NCI-H524 (cell line): Measurements from ENCODE around the gene TAS2R5.
"Not testable (repeated sequence)": the region's sequence is repeated elsewhere in the genome, so short reads cannot be mapped to it uniquely, and the experiment has no call there.

Experiments
- DNase-seq, 2 experiments: peaks; one replicate each; lab custom pipeline; 2025; lab: John Stamatoyannopoulos, UW

Gene TAS2R5

GRCh38 chr7:141789917-141790316 is at the start of gene TAS2R5:
Gene TAS2R5 (plus strand): TSS chr7:141790217. CDS start chr7:141790362, 145 bp downstream.
- DNase-seq = no peak

- DNase-seq = no peak
Measured at GRCh38 chr7:141742229-141742628, 47.8 kb upstream of the TAS2R5 start.

DNA sequence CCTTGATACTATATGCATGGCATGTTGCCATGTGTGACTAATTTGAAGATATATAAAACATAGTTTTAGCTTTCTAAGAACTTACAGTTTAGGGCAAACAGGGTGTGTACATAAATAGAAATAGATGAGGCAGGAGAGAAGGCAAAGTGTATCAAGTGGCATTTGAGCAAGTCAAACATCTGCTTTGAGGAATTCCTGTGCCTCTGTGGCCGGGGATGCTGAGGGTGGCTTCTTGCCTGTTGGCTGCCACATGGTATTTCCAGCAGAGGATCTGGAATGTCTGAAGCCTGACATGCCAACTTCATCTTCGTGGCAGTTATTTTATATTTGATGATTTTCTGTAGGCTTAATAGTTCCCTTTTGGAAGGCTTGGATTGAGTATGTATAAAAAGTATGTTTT is 45.9 kb upstream of the TAS2R5 start:
- DNase-seq = no peak

DNA sequence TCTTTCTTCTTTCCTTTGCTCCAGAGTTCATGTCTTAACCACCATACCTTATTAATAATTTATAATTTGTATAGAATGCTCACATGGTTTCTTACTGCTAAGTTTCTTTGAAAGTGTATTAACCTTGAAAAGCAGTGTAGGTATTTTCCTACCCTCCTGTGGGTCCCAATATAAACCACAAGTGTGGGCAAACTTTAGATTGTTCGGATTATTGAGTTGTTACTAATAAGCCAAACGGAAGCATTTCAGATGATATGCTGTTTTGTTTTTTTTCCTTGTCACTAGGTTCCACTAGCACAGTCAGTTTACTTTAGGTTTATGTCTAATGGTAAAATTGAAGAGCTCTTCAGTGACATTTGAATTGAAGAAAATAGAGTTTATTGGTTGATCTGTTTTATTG is 41.6 kb upstream of the TAS2R5 start:
- DNase-seq = no peak

- DNase-seq = not testable (repeated sequence)
Measured at GRCh38 chr7:141751904-141752303, 38.1 kb upstream of the TAS2R5 start.

- peak in 1 of 2 experiments; percentile 20 for DNase-seq
Measured at GRCh38 chr7:141752634-141753033, 37.4 kb upstream of the TAS2R5 start.

DNA sequence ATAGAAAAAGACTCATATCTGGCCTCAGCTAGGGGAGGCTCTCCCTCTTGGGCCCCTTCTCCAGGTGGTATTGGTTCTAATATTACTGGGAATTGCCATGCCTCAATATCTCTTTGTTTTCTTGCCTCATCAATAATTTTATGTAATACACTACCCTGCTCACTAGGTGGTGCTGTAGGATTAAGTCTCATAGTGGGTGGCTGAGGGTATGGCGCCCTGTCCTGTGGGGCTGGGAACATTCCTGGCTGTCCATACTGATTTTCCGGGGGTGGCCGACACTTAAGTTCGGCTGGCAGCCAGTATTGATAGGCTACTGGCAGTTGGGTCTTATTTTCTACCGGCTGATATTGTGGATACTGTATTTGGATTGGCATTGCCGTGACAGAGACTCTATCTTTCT is 35.1 kb upstream of the TAS2R5 start:
- DNase-seq = peak in 1 of 2 experiments; percentile 43

DNA sequence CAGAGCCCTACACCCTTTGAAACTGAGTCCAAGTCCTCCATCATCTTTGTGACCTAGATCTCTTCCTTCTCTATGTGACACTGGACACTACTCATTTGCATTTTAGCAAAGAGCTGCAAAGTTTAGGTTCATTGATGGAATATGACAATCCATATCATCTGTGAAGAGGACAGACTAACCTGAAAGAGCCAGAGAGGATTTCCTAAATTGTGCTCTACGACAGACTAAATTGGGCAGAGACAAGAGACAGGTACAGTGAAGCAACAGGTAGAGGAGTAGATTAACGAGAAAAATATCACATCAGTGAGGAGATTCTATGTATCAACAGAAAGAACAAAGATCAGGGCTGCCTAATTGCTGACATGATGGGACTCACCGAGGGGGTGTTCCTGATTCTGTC is 26.2 kb upstream of the TAS2R5 start, which contains the start of gene TAS2R3:
TSS of gene TAS2R3 (plus strand) at position 301 of the 400 bp plus-strand sequence. CDS start at position 363, 62 bp downstream.
- no peak for DNase-seq

GRCh38 chr7:141770083-141770583 is 19.9 kb upstream of the TAS2R5 start:
- DNase-seq = not testable (repeated sequence)

GRCh38 chr7:141776374-141776773 is 13.6 kb upstream of the TAS2R5 start, which contains the start of gene TAS2R4:
Gene TAS2R4 (plus strand): TSS chr7:141776674. CDS start chr7:141778489, 1,815 bp downstream.
- no peak for DNase-seq

GRCh38 chr7:141785706-141786552 is 4.1 kb upstream of the TAS2R5 start:
- peak; percentile 3 to 57 for DNase-seq

DNA sequence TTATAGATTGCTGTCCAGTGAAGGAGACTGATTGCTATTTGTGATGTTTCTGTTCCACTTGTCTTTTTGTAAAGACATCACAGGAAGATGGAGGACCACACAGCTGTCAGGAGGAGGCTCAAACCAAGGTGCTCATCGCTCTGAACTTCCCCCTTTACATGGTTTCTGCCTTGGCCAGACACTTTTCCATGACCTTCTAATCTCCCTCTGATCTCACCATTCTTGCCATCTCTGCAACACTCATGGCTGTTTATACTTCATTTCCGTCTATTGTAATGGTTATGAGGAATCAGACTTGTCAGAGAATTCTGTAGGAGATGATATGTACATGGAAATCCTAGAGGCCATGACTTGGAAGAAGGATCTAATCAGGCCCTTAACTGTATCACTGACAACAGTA is 1.7 kb upstream of the TAS2R5 start:
- DNase-seq = no peak

GRCh38 chr7:141792526-141792925 is 2.5 kb downstream of the TAS2R5 start:
- DNase-seq = no peak

DNA sequence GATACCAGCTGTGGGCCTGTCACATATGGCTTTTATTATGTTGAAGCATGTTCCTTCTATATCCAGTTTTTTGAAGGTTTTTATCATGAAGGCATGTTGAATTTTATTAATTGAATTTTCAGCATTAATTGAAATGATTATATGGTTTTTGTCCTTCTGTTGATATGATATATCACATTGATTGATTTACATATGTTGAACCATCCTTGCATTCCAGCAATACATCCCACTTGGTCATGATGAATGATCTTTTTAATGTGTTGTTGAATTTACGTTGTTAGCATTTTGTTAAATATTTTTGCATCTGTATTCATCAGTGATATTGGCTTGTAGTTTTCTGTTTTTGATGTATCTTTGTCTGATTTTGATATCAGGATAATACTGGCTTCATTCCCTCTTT is 30.1 kb downstream of the TAS2R5 start:
- no peak for DNase-seq

DNA sequence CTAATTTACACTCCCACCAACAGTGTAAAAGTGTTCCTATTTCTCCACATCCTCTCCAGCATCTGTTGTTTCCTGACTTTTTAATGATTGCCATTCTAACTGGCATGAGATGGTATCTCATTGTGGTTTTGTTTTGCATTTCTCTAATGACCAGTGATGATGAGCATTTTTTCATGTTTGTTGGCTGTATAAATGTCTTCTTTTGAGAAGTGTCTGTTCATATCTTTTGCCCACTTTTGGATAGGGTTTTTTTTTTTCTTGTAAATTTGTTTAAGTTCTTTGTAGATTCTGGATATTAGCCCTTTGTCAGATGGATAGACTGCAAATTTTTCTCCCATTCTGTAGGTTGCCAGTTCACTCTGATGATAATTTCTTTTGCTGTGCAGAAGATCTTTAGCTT is 32.4 kb downstream of the TAS2R5 start:
- not testable (repeated sequence) for DNase-seq

DNA sequence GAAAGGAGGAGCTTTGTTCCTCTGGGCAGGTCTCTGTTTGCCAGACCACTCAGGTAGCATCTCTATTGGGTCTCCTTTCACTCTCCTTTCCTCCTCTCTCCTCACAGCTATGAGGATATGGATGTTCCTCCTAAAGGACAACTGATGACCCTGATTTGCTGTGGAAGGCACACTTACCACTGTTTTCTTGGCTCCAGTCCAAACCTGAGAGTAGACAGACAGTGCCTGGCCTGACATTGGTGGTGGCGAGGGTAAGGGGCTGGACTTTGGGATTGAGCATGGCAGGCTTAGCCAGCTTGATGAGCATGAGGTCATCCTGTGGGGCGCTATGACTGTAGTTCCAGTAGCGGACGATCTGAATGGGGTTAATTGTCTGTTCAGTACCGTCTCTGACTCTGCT is 47.7 kb downstream of the TAS2R5 start:
- DNase-seq = no peak

- DNase-seq = no peak
Measured at GRCh38 chr7:141838581-141838980, 48.6 kb downstream of the TAS2R5 start.

GRCh38 chr7:141839256-141839655 is 49.2 kb downstream of the TAS2R5 start:
- no peak for DNase-seq

DNA sequence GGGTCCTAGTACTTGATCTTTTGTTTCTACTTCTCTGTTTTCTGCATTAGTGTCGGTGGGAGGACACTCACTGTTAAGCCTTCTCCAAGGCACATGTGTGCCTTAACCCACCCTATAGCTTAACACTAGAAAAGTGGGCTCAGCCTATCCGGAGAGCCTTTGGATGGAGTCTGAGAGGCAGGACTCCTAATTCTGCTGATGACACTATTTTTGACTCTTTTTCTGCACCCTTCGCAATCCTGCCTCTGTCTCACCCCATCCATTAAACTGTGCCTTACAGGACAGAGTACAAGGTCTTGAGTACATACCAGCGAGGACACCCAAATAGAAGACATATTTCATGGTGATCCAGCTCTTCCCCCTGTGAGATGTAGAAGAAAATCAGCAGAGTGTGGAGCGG is 50.7 kb downstream of the TAS2R5 start:
- no peak for DNase-seq
